HL-60 (cell line): ENCODE measurements around the gene TAX1BP1.

Source experiments
- GABPA ChIP-seq: IDR thresholded peaks from 2 replicates; pipeline ENCODE4 v1.6.1; 2012; ENCODE audit warnings: low read depth
- POLR2AphosphoS5 ChIP-seq: IDR thresholded peaks from 2 replicates; pipeline ENCODE4 v1.6.1; 2012; ENCODE audit warnings: low read depth
- TF ChIP-seq, protein P1 (sequence below): IDR thresholded peaks from one replicate; pipeline ENCODE4 v1.5.1; 2011; ENCODE audit warnings: low read length, control low read depth, inconsistent platforms; ENCODE audit not compliant: insufficient read depth
- TF ChIP-seq, protein P2 (sequence below): IDR thresholded peaks from 2 replicates; pipeline ENCODE4 v1.6.1; 2012; ENCODE audit warnings: low read depth; ENCODE audit not compliant: insufficient replicate concordance

DNA sequence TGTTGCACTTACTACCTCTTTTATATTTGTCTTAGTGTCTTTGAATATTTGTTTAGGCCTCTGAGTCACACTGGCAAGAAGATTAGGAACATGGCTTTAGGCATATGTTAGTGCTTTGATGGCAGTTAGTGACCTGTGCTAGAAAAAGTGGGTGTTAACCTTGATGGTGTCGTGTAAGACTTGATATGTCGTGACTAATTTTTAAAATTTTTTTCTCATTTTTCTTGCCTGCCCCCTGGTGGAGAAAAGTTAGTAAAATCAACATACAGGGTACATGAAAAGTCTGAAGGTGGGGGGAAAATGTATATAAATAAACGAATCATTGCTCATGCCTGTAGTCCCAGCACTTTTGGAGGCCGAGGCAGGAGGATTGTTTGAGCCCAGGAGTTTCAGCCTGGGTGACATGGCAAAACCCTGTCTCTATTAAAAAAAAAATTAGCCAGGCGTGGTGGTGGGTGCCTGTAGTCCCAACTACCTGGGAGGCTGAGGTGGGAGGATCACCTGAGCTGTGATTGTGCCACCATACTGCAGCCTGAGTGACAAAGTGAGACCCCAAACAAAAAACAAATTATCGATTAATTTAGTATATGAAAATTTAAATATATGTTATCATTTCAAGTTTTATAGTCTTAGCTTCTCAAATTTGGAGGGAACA lies 44.6 kb downstream of the TAX1BP1 start:
- TF ChIP-seq POLR2AphosphoS5, result no peak
- TF ChIP-seq, protein P1, sequence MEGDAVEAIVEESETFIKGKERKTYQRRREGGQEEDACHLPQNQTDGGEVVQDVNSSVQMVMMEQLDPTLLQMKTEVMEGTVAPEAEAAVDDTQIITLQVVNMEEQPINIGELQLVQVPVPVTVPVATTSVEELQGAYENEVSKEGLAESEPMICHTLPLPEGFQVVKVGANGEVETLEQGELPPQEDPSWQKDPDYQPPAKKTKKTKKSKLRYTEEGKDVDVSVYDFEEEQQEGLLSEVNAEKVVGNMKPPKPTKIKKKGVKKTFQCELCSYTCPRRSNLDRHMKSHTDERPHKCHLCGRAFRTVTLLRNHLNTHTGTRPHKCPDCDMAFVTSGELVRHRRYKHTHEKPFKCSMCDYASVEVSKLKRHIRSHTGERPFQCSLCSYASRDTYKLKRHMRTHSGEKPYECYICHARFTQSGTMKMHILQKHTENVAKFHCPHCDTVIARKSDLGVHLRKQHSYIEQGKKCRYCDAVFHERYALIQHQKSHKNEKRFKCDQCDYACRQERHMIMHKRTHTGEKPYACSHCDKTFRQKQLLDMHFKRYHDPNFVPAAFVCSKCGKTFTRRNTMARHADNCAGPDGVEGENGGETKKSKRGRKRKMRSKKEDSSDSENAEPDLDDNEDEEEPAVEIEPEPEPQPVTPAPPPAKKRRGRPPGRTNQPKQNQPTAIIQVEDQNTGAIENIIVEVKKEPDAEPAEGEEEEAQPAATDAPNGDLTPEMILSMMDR, result peak; percentile 7
- TF ChIP-seq, protein P2, sequence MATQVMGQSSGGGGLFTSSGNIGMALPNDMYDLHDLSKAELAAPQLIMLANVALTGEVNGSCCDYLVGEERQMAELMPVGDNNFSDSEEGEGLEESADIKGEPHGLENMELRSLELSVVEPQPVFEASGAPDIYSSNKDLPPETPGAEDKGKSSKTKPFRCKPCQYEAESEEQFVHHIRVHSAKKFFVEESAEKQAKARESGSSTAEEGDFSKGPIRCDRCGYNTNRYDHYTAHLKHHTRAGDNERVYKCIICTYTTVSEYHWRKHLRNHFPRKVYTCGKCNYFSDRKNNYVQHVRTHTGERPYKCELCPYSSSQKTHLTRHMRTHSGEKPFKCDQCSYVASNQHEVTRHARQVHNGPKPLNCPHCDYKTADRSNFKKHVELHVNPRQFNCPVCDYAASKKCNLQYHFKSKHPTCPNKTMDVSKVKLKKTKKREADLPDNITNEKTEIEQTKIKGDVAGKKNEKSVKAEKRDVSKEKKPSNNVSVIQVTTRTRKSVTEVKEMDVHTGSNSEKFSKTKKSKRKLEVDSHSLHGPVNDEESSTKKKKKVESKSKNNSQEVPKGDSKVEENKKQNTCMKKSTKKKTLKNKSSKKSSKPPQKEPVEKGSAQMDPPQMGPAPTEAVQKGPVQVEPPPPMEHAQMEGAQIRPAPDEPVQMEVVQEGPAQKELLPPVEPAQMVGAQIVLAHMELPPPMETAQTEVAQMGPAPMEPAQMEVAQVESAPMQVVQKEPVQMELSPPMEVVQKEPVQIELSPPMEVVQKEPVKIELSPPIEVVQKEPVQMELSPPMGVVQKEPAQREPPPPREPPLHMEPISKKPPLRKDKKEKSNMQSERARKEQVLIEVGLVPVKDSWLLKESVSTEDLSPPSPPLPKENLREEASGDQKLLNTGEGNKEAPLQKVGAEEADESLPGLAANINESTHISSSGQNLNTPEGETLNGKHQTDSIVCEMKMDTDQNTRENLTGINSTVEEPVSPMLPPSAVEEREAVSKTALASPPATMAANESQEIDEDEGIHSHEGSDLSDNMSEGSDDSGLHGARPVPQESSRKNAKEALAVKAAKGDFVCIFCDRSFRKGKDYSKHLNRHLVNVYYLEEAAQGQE, result no peak
- no peak for TF ChIP-seq GABPA
